GM21528 (cell line): Measurements from ENCODE around the gene RAET1E.
"Not testable (repeated sequence)": the region's sequence is repeated elsewhere in the genome, so short reads cannot be mapped to it uniquely, and the experiment has no call there.

Source experiments
- ATAC-seq: cut with Tn5 transposase; IDR thresholded peaks from one replicate; pipeline ENCODE4 v1.9.1; 2021; ENCODE audit warnings: mild to moderate bottlenecking, moderate library complexity; ENCODE audit not compliant: unreplicated experiment, low FRiP score

The RAET1E gene

GRCh38 chr6:149863698-149864577, 34.0 kb downstream of the RAET1E start, which contains the start of gene LRP11:
Gene LRP11 (minus strand): TSS chr6:149864359. CDS start chr6:149864020, 339 bp downstream.
- ATAC-seq, result peak; percentile 91

GRCh38 chr6:149862922-149863697, 34.8 kb downstream of the RAET1E start:
- peak; percentile 34 for ATAC-seq

GRCh38 chr6:149862424-149862738, 35.5 kb downstream of the RAET1E start:
- not testable (repeated sequence) for ATAC-seq

DNA sequence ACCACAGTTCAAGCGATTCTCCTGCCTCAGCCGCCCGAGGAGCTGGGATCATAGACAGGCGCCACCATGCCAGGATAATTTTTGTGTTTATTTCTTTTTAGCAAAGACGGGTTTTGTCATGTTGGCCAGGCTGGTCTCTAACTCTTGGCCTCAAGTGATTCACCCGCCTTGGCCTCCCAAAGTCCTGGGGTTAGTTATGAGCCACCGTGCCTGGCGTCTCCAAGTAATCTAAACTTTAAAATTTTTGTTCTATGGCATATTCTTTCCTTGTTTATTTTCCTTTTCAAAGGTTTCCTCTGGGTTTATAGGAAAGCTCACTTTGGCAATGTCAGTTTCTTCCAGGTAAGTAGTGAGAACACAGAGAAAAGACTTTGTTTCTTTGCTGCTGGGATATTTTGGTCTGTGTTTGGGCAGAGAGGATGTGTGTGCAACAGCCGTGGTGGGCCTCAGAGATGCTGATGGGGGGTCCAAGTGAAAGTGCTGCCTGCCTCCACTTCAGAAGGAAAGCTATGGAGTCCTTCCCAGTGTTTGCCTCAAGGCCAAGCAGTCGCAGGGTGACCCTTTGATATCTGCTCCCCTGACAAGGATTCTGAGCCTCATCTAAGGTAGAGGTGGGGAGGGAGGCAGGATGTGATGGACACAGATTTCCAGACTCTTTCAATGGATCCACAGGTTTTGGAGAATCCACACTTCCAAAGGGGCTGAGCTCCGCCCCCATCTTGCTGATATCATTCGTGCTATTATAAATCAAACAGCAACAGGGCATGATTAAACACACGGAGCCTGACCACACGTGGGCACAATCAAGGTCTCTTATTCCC, 36.1 kb downstream of the RAET1E start:
- no peak for ATAC-seq

DNA sequence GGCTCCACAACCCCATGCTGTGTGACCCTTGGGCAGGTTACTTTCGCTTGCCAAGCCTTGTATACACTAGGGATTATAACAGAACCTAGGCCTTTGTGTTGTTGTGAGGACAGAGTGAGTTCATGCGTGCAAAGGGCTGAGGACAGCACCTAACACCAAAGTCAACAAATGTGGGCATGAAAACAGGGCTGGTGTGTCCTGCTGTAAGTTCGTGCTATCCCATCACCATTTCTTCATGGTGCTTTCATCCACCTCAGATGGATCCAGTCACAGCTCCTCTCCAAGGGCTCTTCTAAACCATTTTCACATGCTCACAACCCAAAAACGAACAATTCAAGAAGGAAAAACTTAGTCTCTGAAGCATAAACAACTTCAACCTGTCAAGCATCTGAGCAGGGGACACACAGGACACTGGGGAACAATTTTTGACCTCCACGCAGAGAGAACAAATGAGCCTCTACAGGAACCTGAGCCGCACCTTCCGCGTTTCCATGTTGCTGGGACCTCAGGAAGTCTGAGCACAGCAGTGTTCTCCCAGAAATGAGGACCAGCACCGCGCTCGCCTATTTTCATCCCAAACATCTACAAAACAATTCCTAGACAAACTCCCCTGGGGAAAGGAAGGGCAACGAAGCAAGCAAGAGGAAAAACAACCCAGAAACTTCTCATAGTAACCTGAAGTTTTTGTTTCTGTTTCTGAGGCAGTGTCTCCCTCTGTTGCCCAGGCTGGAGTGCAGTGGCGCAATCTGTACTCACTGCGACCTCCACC, 36.9 kb downstream of the RAET1E start:
- no peak for ATAC-seq

- no peak for ATAC-seq
Observed at GRCh38 chr6:149860513-149860833, 37.4 kb downstream of the RAET1E start.

GRCh38 chr6:149859938-149860337, 38.0 kb downstream of the RAET1E start:
- ATAC-seq, result no peak

DNA sequence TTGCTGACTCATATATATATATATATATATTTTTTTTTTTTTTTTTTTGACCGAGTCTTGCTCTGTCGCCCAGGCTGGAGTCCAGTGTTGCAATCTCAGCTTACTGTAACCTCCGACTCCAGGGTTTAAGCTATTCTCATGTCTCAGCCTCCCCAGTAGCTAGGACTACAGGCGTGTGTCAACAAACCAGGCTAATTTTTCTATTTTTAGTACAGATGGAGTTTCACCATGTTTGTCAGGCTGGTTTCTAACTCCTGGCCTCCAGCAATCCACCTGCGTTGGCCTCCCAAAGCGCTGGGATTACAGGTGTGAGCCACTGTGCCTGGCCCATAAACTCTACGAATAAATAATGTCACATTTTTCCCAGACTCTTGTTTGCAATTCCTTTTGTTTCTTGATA, 38.5 kb downstream of the RAET1E start:
- no peak for ATAC-seq

DNA sequence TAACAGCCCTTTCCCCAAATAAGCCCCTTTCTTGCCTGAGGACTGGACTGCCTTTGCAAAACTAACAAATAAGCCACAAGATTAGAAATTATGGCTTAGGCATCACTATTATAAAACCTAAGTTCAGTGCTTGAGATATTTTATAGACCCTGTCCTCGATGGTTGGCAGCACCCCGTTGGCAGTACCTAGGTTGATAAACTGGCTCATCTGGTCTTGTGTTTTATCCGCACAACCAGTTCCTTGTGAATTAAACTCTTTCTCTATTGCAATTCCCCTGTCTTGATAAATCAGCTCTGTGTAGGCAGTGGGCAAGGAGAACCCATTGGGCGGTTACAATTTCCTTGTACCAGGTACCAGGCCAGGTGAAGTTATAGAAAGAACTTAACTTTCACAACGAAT, 40.4 kb downstream of the RAET1E start:
- ATAC-seq, result no peak

- no peak for ATAC-seq
Observed at GRCh38 chr6:149856256-149856994, 41.5 kb downstream of the RAET1E start.

DNA sequence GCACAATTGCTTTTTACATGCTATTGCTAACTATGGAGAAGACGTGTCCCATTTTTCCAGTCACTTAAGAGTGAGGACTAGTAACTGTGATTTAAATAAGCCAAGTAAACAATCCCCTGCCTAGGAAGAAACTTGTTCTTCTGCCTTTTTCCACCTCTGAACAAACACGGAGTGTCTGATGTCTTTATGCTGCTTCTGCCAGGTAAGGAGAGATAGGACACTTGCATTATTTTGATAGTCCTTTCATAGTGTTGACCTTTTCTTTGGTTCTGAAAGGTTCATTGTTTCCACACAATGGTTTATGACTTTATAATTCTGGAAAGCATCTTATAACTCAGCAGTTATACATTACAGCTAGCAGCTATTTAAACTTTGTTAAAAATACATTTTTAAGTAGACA, 42.2 kb downstream of the RAET1E start:
- no peak for ATAC-seq

DNA sequence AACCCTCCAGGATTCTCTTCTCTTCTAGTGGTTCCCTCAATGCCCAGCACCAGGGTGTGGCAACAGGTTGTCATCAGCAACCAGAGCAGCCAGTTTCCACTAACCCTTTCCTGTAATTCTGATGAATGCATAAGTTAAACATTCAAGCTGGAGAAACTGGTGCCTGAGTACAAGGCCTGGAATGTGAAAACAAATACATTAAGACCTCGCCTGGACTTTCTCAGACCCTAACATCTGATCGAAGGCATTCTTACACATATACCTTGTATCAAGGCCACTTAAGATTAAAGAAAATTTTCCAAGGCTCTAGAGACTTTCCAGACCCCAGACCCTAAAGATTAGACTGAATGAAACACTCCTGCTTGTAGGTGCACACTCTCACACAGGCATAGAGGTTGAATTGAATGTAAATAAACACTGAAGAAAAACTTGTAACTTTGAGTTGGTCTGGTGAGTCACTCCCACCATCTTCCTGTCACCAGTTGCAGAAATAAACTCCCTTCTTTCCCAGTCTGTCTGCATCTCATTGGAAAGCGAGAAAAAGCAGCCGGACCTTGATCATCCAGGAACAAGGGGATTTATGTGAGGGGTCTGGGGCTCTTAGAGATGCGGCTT, 42.8 kb downstream of the RAET1E start:
- ATAC-seq, result no peak

- ATAC-seq, result no peak
Observed at GRCh38 chr6:149854532-149854931, 43.4 kb downstream of the RAET1E start.

DNA sequence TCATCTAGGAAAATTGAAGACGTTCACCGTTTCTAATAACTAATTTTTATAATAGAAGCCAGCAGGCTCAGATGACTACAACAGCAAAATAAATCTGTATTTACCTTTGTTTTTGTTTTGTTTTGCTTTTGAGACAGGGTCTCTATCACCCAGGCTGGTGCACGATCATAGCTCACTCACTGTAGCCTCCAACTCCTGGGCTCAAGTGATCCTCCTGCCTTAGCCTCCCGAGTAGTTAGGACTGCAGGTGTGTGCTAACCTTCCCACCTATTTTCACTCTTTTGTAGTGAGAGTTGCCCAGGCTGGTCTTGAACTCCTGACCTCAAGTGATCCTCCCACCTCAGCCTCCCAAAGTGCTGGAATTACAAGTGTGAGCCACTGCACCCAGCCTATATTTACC, 43.9 kb downstream of the RAET1E start:
- not testable (repeated sequence) for ATAC-seq

GRCh38 chr6:149852881-149853280, 45.0 kb downstream of the RAET1E start:
- ATAC-seq, result no peak

DNA sequence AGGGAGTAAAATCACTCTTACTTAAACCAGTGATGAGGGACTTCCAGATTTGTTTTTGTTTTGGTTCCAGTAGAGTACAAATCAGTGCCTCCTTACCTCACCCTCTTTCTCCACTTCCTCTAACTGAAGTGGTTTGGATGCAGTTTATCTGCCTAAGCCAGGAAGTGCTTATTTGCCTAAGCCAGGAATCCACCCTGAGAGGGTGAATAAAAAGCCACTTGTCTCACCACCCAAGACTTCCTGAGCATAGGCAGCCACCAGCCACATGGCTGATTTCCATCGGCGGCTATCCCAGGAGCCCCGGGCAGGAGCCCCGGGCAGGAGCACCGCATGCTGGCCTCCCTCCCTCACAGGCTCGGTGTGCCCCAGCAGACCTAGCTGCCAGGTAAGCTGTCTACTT, 45.7 kb downstream of the RAET1E start:
- ATAC-seq, result no peak

DNA sequence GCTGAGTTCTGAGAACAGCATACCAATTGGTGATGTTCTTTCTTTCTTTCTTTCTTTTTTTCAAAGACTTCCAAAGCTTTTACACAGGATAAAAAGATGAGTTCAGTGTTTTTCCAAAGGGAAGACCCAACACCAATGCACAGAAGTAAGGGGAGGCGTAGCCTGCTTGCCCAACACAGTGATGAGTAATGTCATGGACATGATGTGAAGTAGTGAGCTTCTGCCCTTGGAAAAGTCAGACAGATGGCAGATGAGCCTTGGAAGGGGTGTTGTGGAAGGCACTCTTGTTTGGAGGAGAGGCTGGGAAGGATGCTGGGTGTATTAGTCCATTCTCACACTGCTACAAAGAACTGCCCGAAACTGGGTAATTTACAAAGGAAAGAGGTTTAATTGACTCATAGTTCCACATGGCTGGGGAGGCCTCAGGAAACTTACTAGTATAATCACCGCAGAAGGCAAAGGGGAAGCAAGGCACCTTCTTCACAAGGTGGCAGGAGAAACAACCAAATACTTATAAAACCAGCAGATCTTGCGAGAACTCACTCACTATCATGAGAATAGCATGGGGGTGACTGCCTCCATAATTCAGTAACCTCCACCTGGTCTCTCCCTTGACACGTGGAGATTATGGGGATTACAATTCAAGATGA, 46.3 kb downstream of the RAET1E start:
- no peak for ATAC-seq

GRCh38 chr6:149848343-149848742, 49.6 kb downstream of the RAET1E start:
- ATAC-seq, result not testable (repeated sequence)
